Endothelial cell (in vitro differentiated cells): ENCODE data around the gene CPPED1. TPM values are rescaled to one million over a fixed set of nuclear protein-coding genes. Genes with fewer than 3 reads are reported as not detected.

ENCODE experiments used
- DNase-seq: peaks from one replicate; pipeline ENCODE4 v3.0.0; 2021; ENCODE audit warnings: low spot score
- H3K27ac Mint-ChIP-seq: one replicate; pipeline ENCODE4 v1.8.0; 2021; ENCODE audit warnings: mixed read lengths, inconsistent platforms; ENCODE audit not compliant: unreplicated experiment
- H3K27me3 Mint-ChIP-seq: one replicate; pipeline ENCODE4 v1.8.0; 2021; ENCODE audit warnings: mild to moderate bottlenecking, moderate library complexity, mixed read lengths, inconsistent platforms; ENCODE audit not compliant: unreplicated experiment
- H3K36me3 Mint-ChIP-seq: one replicate; pipeline ENCODE4 v1.8.0; 2021; ENCODE audit warnings: mild to moderate bottlenecking, low read depth, mixed read lengths, inconsistent platforms; ENCODE audit not compliant: unreplicated experiment
- H3K4me1 Mint-ChIP-seq: one replicate; pipeline ENCODE4 v1.8.0; 2021; ENCODE audit warnings: mild to moderate bottlenecking, mixed read lengths, inconsistent platforms; ENCODE audit not compliant: unreplicated experiment
- H3K4me3 Mint-ChIP-seq: one replicate; pipeline ENCODE4 v1.8.0; 2021; ENCODE audit warnings: mild to moderate bottlenecking, mixed read lengths, inconsistent platforms; ENCODE audit not compliant: unreplicated experiment
- H3K9me3 Mint-ChIP-seq: one replicate; pipeline ENCODE4 v1.8.0; 2021; ENCODE audit warnings: mixed read lengths, inconsistent platforms; ENCODE audit not compliant: unreplicated experiment
- CTCF ChIP-seq: fragments of 200-600 bp; sonication (generic); IDR thresholded peaks from one replicate; pipeline ENCODE4 v1.5.0; 2021; ENCODE audit warnings: antibody characterized with exemption; ENCODE audit not compliant: unreplicated experiment
- total RNA-seq: library from RNA; stranded (reverse); fragmentation: NEBNext Ultra II Directional; extraction: Animal tissue kit (Norgen Biotek cat#: 25700); gene quantifications from one replicate; pipeline ENCODE4 v1.2.1, GENCODE V29; 2021; ENCODE audit not compliant: unreplicated experiment

CPPED1 gene
- total RNA-seq, 1 donor from 2014 or later: 11.6 TPM

GRCh38 chr16:12837291-12837690 lies 33.6 kb upstream of the CPPED1 start:
- H3K27ac Mint-ChIP-seq: no peak overlapping the region
- TF ChIP-seq CTCF: no peak

GRCh38 chr16:12833926-12834325 lies 30.2 kb upstream of the CPPED1 start:
- H3K4me1 Mint-ChIP-seq: no peaks in the 10 kb centered on the region
- no peaks in the 10 kb centered on the region for H3K36me3 Mint-ChIP-seq
- H3K4me3 Mint-ChIP-seq: no peak overlapping the region
- no peak for TF ChIP-seq CTCF
- peaks cover 1% of the 10 kb centered on the region for H3K27me3 Mint-ChIP-seq
- no peaks in the 10 kb centered on the region for H3K9me3 Mint-ChIP-seq
- H3K27ac Mint-ChIP-seq: no peak overlapping the region
- no peak for DNase-seq

More at GRCh38 chr16:12837291-12837690, 33.6 kb upstream of the CPPED1 start:
- no peaks in the 10 kb centered on the region for H3K4me1 Mint-ChIP-seq
- peaks cover 1% of the 10 kb centered on the region for H3K27me3 Mint-ChIP-seq
- no peaks in the 10 kb centered on the region for H3K36me3 Mint-ChIP-seq
- H3K9me3 Mint-ChIP-seq: no peaks in the 10 kb centered on the region
- H3K4me3 Mint-ChIP-seq: no peak overlapping the region
- DNase-seq: no peak

- no peak overlapping the region for H3K4me3 Mint-ChIP-seq
- no peaks in the 10 kb centered on the region for H3K9me3 Mint-ChIP-seq
- H3K27me3 Mint-ChIP-seq: peaks cover 2% of the 10 kb centered on the region
- no peaks in the 10 kb centered on the region for H3K36me3 Mint-ChIP-seq
- H3K27ac Mint-ChIP-seq: no peak overlapping the region
- no peaks in the 10 kb centered on the region for H3K4me1 Mint-ChIP-seq
- no peak for TF ChIP-seq CTCF
- DNase-seq: no peak
Measured at GRCh38 chr16:12829096-12829888, 25.6 kb upstream of the CPPED1 start.

- no peak for TF ChIP-seq CTCF
- H3K27ac Mint-ChIP-seq: no peak overlapping the region
- H3K36me3 Mint-ChIP-seq: no peaks in the 10 kb centered on the region
- peaks cover 2% of the 10 kb centered on the region for H3K27me3 Mint-ChIP-seq
- H3K9me3 Mint-ChIP-seq: no peaks in the 10 kb centered on the region
- H3K4me3 Mint-ChIP-seq: no peak overlapping the region
- H3K4me1 Mint-ChIP-seq: no peaks in the 10 kb centered on the region
- no peak for DNase-seq
Measured at GRCh38 chr16:12828206-12828605, 24.5 kb upstream of the CPPED1 start.

GRCh38 chr16:12826559-12826958 lies 22.9 kb upstream of the CPPED1 start:
- no peaks in the 10 kb centered on the region for H3K9me3 Mint-ChIP-seq
- H3K27me3 Mint-ChIP-seq: peaks cover 2% of the 10 kb centered on the region
- TF ChIP-seq CTCF: no peak
- no peak overlapping the region for H3K4me3 Mint-ChIP-seq
- no peaks in the 10 kb centered on the region for H3K4me1 Mint-ChIP-seq
- H3K36me3 Mint-ChIP-seq: no peaks in the 10 kb centered on the region
- DNase-seq: no peak
- H3K27ac Mint-ChIP-seq: no peak overlapping the region
